ELF-1 (cell line): ENCODE data around the gene NANOS3.

Experiments used
- DNase-seq: peaks from one replicate; pipeline ENCODE4 v3.0.0-alpha.2; 2016; ENCODE audit warnings: low read depth, low spot score

Gene NANOS3

GRCh38 chr19:13864667-13865570 lies 12.0 kb upstream of the NANOS3 start:
- DNase-seq, result no peak

GRCh38 chr19:13865571-13866462 lies 11.1 kb upstream of the NANOS3 start:
- DNase-seq, result no peak

- DNase-seq, result no peak
Observed at GRCh38 chr19:13866463-13867046, 10.4 kb upstream of the NANOS3 start.

GRCh38 chr19:13868663-13869062 lies 8.3 kb upstream of the NANOS3 start:
- DNase-seq, result no peak

- DNase-seq, result no peak
Observed at GRCh38 chr19:13869281-13869680, 7.7 kb upstream of the NANOS3 start.

GRCh38 chr19:13870873-13871272 lies 6.1 kb upstream of the NANOS3 start:
- no peak for DNase-seq

GRCh38 chr19:13872339-13872694 lies 4.6 kb upstream of the NANOS3 start:
- DNase-seq, result no peak

- DNase-seq, result no peak
Observed at GRCh38 chr19:13872695-13873389, 4.1 kb upstream of the NANOS3 start.

GRCh38 chr19:13873834-13874515 lies 3.0 kb upstream of the NANOS3 start:
- no peak for DNase-seq

- no peak for DNase-seq
Observed at GRCh38 chr19:13875824-13876223, 1.1 kb upstream of the NANOS3 start.

GRCh38 chr19:13877303-13877702 lies 369 bp downstream of the NANOS3 start:
- no peak for DNase-seq

- DNase-seq, result peak; percentile 98
Observed at GRCh38 chr19:13880059-13881043, 3.4 kb downstream of the NANOS3 start.

GRCh38 chr19:13881251-13881691 lies 4.3 kb downstream of the NANOS3 start:
- DNase-seq, result peak; percentile 96

- no peak for DNase-seq
Observed at GRCh38 chr19:13881692-13882418, 4.9 kb downstream of the NANOS3 start.

- DNase-seq, result no peak
Observed at GRCh38 chr19:13882419-13882795, 5.5 kb downstream of the NANOS3 start.

GRCh38 chr19:13882836-13883235 lies 5.9 kb downstream of the NANOS3 start:
- DNase-seq, result no peak

GRCh38 chr19:13883516-13884064 lies 6.7 kb downstream of the NANOS3 start:
- no peak for DNase-seq

GRCh38 chr19:13884726-13885591 lies 8.0 kb downstream of the NANOS3 start:
- no peak for DNase-seq
